Measurements from ENCODE around the gene FURIN.
"Not testable (repeated sequence)": the region's sequence is repeated elsewhere in the genome, so short reads cannot be mapped to it uniquely, and the experiment has no call there.

FURIN gene

GRCh38 chr15:90845201-90845949 lies 23.0 kb upstream of the FURIN start:
- DNase-seq, result no peak

GRCh38 chr15:90849424-90849823 lies 19.0 kb upstream of the FURIN start:
- not testable (repeated sequence) for DNase-seq

GRCh38 chr15:90851114-90851513 lies 17.3 kb upstream of the FURIN start:
- no peak for DNase-seq

- no peak for DNase-seq
Observed at GRCh38 chr15:90851940-90852339, 16.4 kb upstream of the FURIN start.

GRCh38 chr15:90855139-90855538 lies 13.2 kb upstream of the FURIN start:
- no peak for DNase-seq

GRCh38 chr15:90857337-90857736 lies 11.1 kb upstream of the FURIN start:
- DNase-seq, result no peak

- DNase-seq, result no peak
Observed at GRCh38 chr15:90857883-90858443, 10.4 kb upstream of the FURIN start.

- DNase-seq, result no peak
Observed at GRCh38 chr15:90859234-90860131, 8.9 kb upstream of the FURIN start.

GRCh38 chr15:90860450-90860849 lies 7.9 kb upstream of the FURIN start:
- DNase-seq, result no peak

GRCh38 chr15:90860942-90861675 lies 7.3 kb upstream of the FURIN start:
- no peak for DNase-seq

GRCh38 chr15:90862487-90862886 lies 5.9 kb upstream of the FURIN start:
- DNase-seq, result no peak

- no peak for DNase-seq
Observed at GRCh38 chr15:90862964-90863778, 5.2 kb upstream of the FURIN start.

GRCh38 chr15:90863987-90864386 lies 4.4 kb upstream of the FURIN start:
- DNase-seq, result no peak

- no peak for DNase-seq
Observed at GRCh38 chr15:90864507-90864906, 3.9 kb upstream of the FURIN start.

GRCh38 chr15:90865702-90866101 lies 2.7 kb upstream of the FURIN start:
- no peak for DNase-seq

GRCh38 chr15:90866161-90866715 lies 2.1 kb upstream of the FURIN start:
- no peak for DNase-seq

- DNase-seq, result no peak
Observed at GRCh38 chr15:90866800-90867199, 1.6 kb upstream of the FURIN start.

- no peak for DNase-seq
Observed at GRCh38 chr15:90869140-90869541, 753 bp downstream of the FURIN start.

- DNase-seq, result no peak
Observed at GRCh38 chr15:90869601-90870353, 1.4 kb downstream of the FURIN start.

GRCh38 chr15:90870354-90871138 lies 2.2 kb downstream of the FURIN start:
- DNase-seq, result no peak

Measured in 8988T (cell line).